GM12891 (cell line): ENCODE data around the gene RAB5A.

Source experiments
- DNase-seq: peaks from one replicate; pipeline ENCODE4 v3.0.0; 2011; ENCODE audit warnings: low spot score; ENCODE audit not compliant: insufficient read length
- FAIRE-seq: peaks from 2 replicates; lab custom pipeline; 2011; peaks lifted over from hg19 to GRCh38; lab: Jason Lieb, UNC
- PAX5 ChIP-seq: IDR thresholded peaks from 2 replicates; pipeline ENCODE4 v1.6.1; 2011; ENCODE audit warnings: low read length, moderate library complexity, mild to moderate bottlenecking; ENCODE audit not compliant: insufficient read depth, severe bottlenecking
- POLR2A ChIP-seq: IDR thresholded peaks from 2 replicates; pipeline ENCODE4 v1.6.1; 2011; ENCODE audit warnings: low read depth, low read length, control low read depth
- POLR2AphosphoS5 ChIP-seq: IDR thresholded peaks from 2 replicates; pipeline ENCODE4 v1.6.1; 2011; ENCODE audit warnings: low read depth, low read length, control low read depth
- POU2F2 ChIP-seq: IDR thresholded peaks from 2 replicates; pipeline ENCODE4 v1.6.1; 2011; ENCODE audit warnings: low read depth, mild to moderate bottlenecking, control low read depth, low read length, moderate library complexity
- SPI1 ChIP-seq: IDR thresholded peaks from 2 replicates; pipeline ENCODE4 v1.6.1; 2011; ENCODE audit warnings: low read depth, low read length, control low read depth
- TAF1 ChIP-seq: IDR thresholded peaks from 2 replicates; pipeline ENCODE4 v1.6.1; 2011; ENCODE audit warnings: low read depth, low read length, control low read depth

Gene RAB5A

DNA sequence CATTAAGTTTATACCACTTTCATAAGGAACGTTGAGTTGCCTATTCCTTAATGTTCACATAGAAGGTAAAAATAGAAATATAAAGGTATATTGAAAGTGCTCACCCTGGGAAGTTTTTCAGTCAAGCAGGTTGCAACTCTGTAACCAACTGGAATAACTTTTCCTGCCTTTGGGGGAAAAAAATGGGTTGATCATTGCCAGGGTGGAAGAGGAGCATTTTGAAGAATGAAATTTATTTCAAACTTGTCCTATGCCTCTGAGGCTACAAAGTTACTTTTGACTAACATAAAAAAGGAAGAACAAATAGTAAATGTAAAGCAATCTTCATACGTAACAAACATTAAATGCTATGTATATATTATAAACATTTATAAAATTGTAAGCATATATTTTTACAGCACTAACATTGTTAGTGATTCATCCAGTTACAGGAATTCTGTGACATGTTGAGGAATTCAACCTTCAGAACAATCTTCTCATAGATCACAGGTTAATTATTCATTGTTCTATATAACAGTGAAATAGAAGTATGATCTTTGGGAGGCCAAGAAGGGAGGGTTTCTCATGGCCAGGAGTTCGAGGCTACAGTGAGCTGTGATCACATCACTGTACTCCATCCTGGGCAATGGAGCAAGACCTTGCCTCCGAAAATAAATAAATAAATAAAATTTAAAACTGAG is 26.4 kb upstream of the RAB5A start:
- DNase-seq = no peak
- FAIRE-seq = no peak
- no peak for TF ChIP-seq SPI1

DNA sequence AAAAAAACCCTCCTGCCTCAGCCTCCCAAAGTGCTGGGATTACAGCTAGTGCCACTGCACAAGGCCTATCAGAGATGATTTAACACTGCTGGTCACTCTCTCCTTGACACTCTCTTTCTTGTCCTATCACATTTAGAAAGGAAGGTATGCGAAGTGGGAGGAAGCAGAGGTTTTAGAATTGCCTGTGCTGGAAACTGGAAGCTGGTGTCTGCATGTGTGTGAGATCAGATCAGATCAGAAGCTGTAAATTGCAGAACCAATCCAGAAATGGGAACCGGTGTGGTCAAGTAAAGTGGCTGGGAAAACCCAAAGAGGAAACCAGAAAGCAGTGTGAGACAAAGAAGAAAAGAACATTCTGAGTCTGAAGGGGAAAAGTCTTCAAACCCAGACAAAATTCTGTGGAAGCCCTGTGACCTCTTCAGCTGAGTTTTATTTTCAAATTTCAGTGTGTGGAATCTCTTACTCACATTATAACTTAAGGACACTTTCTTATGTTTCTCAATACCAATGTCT is 15.7 kb upstream of the RAB5A start:
- TF ChIP-seq SPI1 = peak; percentile 85
- TF ChIP-seq POLR2AphosphoS5 = no peak
- TF ChIP-seq PAX5 = no peak
- TF ChIP-seq POU2F2 = 0 out of 2 replicates have a peak, but pooled peaks have one; percentile 24
- no peak for TF ChIP-seq POLR2A
- TF ChIP-seq TAF1 = no peak
- FAIRE-seq (peak; percentile 69), DNase-seq (peak; percentile 32)

DNA sequence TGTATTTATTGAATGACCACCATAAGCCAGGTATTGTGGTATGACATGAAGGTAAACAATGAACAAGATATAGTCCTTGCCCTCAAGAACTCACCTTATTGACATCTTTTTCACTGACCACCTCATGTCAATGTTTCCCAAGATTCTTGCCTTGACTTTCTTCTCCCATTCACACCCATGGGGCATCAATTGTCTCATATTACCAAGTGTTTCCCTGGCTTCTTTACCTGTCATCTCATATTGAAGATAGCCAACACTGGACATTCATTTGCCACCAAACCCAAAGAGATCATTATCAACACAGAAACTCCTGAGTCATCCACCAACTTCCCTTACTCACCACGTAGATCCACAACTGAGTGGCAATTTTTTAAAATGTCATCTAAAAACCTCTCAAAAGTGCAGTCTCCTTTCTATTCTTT is 15.1 kb upstream of the RAB5A start:
- DNase-seq (no peak), FAIRE-seq (peak; percentile 69)
- TF ChIP-seq POU2F2 (no peak), POLR2AphosphoS5 (no peak)

DNA sequence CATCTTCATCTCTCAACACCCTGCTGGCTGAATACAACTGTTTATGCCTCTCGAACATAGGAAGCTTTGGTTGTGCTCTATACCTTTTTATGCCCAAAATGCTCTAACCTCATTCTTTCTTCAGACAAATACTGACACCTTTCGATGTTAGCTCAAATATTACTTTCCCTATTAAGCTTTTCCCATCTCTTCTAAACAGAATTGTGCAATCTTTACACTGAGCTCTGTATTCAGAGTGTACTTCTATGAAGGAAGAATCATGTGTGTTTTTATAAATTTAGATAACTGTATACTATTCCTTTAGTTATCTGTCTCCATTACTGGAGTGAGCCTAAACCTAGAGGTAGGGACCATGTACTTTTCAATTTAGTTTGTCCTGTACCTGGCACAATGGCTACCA is 14.5 kb upstream of the RAB5A start:
- no peak for FAIRE-seq
- no peak for TF ChIP-seq POLR2AphosphoS5
- no peak for TF ChIP-seq POU2F2
- TF ChIP-seq SPI1 = no peak
- TF ChIP-seq TAF1 = no peak
- no peak for TF ChIP-seq PAX5
- no peak for TF ChIP-seq POLR2A
- no peak for DNase-seq

DNA sequence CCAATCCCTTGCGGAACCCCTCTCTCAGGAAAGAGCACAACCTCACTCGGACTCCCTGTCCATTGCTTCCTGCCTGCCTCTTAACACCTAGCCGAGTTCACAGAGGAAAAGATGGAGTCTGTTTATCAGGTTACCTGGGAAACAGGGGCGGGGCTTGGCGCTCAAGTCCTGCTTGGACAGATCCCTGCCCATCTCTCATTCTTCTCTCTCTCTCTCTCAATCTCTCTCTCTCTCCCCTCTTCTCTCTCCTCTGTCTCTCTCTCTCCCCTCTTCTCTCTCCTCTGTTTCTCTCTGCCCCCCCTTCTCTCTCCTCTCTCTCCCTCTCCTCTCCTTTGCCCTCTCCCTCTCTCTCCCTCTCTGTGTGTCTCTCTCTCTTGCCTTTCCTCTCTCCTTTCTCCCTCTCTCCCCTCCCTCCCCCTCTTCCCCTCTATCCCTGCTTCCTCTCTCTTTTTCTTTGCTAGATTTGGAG is 12.8 kb upstream of the RAB5A start, which contains the start of gene EFHB:
TSS of gene EFHB (minus strand) at position 120 of the 469 bp plus-strand sequence. CDS start 199 bp downstream, outside the sequence.
- no peak for DNase-seq
- no peak for FAIRE-seq
- TF ChIP-seq TAF1 (no peak), POU2F2 (no peak), POLR2A (no peak), SPI1 (no peak), PAX5 (no peak)

DNA sequence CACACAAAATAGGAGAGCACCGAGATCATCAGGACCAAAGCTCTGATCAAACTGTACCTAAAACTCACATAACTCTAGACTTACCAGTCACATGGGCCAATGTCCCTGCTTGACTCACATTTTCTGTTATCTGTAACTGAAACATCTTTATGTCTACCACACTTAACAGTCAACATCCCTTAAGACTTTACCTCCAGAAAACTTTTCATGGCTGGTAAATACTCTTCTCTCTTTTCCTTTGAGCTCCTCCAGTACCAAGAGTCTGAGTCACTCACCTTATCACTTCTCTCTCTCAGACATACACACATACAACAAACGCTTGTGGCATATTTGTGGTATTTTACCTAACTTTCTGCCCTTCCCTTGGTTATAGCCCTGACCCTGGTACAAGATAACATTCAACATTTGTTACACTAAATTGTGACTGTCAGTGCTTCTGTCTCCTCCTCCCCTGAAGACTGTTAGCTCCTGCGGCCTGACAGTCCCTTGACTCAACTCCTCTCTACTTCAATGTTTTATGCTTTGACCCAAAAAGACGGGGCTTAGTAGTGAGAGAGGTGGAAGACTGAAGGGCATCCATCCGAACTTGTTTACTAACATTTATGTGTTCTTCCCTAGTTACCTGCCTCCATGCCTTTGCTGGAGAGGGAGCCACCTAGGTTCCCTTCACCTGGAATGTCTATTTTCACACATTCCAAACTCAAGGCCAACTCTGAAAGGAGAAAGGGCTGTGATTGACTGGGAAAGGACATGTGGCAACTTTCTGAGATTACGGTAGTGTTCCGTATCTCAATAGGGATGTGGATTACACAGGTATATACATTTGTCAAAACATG is 9.2 kb upstream of the RAB5A start:
- FAIRE-seq (no peak), DNase-seq (no peak)
- no peak for TF ChIP-seq PAX5

DNA sequence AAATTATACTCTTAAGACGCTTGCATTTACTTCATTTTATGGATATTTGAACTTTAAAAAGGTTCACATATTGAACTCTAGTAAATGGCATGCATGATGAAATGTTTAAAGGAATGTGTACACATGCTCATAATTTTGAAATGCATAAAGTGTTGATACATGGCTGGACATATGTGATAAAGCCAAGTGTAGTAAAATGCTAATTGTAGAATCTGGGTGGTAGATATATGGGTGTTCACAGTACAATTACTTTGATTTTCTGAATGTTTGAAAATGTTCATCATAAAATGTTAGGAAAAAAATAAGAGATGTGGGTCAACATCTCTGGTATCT is 8.6 kb upstream of the RAB5A start:
- FAIRE-seq = no peak
- TF ChIP-seq POU2F2 (no peak), SPI1 (no peak), TAF1 (no peak), POLR2AphosphoS5 (no peak), POLR2A (no peak)
- DNase-seq = no peak

DNA sequence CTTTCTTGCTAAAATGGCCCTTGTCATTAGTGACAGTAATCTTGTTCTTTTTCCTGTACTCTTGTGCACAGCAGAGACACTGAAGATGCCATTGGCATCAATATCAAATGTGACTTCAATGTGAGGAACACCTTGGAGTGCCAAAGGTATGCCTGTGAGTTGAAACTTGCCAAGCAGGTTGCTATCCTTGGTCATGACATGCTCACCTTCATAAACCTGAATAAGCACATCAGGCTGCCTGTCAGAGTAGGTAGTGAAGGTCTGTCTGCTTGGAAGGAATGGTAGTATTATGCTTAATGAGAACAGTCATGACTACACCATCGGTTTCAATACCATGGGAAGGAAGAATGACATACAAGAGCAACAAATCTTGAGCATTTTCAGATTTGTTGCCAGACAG is 6.3 kb upstream of the RAB5A start:
- no peak for FAIRE-seq
- TF ChIP-seq POLR2A (no peak), SPI1 (no peak), TAF1 (no peak), PAX5 (no peak), POU2F2 (no peak), POLR2AphosphoS5 (no peak)
- DNase-seq = no peak

DNA sequence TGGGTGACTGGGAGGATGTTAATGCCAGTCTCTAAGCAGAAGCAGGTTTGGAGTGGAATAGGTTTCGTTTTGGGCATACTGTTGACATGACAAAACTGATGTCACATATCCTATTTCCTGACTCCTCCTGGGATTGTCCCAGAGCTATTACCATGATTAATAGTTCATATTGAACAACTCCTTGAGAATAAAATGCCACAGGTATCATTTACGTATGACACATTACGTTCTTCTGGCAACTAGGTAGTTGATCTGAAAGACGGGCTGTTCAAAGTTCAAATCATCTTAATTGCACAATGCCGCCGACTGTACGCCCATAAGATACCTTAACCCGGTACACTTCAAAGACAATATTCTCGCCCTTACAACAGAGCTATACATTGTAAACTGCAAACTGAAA is 1.4 kb upstream of the RAB5A start:
- FAIRE-seq (peak; percentile 74), DNase-seq (no peak)
- no peak for TF ChIP-seq POU2F2
- TF ChIP-seq TAF1 = no peak
- TF ChIP-seq SPI1 = no peak
- TF ChIP-seq POLR2A = no peak
- TF ChIP-seq PAX5 = no peak
- TF ChIP-seq POLR2AphosphoS5 = no peak

DNA sequence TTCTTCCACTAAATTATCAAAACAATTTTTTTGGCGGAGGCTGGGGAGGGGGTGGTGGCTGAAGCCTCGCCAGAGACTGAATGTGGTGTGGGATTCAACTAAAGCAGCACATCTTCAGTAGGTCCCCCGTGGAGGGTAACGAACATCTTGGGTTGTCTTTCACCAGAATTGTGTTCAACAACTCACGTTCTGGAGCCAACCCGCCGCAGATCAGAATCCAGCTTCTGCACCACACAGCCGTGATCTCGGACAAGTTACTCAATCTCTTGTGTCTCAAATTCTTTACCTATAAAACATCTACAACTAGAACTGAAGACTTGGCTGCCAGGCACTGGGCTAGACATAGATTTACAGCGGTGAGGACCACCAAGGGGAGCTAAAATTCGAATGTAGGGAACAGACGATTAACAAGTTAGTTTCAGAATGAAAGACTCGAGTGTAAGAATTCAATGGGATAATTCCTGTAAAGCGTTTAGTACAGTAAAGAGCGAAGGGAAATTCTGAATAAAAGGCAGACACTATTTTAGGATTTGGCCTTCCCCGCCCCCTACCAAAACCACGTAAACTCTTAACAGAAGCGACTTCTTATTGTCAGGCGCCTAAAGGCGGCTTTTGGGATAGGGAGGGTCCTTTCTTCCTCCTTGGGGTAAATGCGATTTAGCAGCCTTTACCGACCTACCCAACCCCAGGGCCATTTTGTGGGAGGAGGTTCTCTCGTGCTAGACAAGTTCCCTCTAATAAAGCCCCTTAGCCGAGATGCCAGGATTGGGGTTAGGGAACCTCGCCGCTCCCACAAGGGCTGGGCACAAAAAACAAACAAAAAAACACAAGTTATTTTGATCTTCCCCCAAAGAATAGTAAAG is 697 bp upstream of the RAB5A start:
- DNase-seq (peak; percentile 20), FAIRE-seq (no peak)
- no peak for TF ChIP-seq PAX5
- no peak for TF ChIP-seq POLR2AphosphoS5
- no peak for TF ChIP-seq POU2F2
- no peak for TF ChIP-seq TAF1
- TF ChIP-seq SPI1 = no peak
- TF ChIP-seq POLR2A = no peak; the same call in 1 of the 2 replicates
